WTC11 (cell line): Measurements from ENCODE around the gene AMBRA1. TPM values are rescaled to one million over a fixed set of nuclear protein-coding genes. Genes with fewer than 3 reads are reported as not detected.

Experiments
- ATAC-seq: fragments of 200-7000 bp; cut with Tn5 transposase; 2 replicates; pipeline ENCODE4 v1.10.0; 2021; ENCODE audit warnings: mild to moderate bottlenecking, moderate library complexity
- CTCF ChIA-PET: fragments of 300-600 bp; sonication (Branson Sonifier 250); formaldehyde crosslinking; loops from one replicate; lab custom pipeline; 2021; ENCODE audit warnings: antibody characterized with exemption; lab: Charles Lee
- POLR2A ChIA-PET: fragments of 350-600 bp; sonication (Branson Sonifier 250); formaldehyde crosslinking; loops from one replicate; lab custom pipeline; 2021; ENCODE audit warnings: antibody characterized with exemption; lab: Charles Lee
- DNase-seq: peaks from one replicate; pipeline ENCODE4 v3.0.0; 2021; ENCODE audit warnings: low spot score
- H3K27ac Mint-ChIP-seq: 2 replicates; pipeline ENCODE4 v1.8.0; 2021; ENCODE audit warnings: mixed read lengths
- H3K27me3 Mint-ChIP-seq: 2 replicates; pipeline ENCODE4 v1.8.0; 2021; ENCODE audit warnings: low read depth, mild to moderate bottlenecking, moderate library complexity, mixed read lengths
- H3K36me3 Mint-ChIP-seq: 2 replicates; pipeline ENCODE4 v1.8.0; 2021; ENCODE audit warnings: mixed read lengths
- H3K4me1 Mint-ChIP-seq: 2 replicates; pipeline ENCODE4 v1.8.0; 2022; ENCODE audit warnings: mixed read lengths
- H3K4me3 Mint-ChIP-seq: 2 replicates; pipeline ENCODE4 v1.8.0; 2021; ENCODE audit warnings: mild to moderate bottlenecking, moderate library complexity, mixed read lengths
- H3K9me3 Mint-ChIP-seq: 2 replicates; pipeline ENCODE4 v1.8.0; 2021; ENCODE audit warnings: mixed read lengths
- ATF1 ChIP-seq: sonication (generic); formaldehyde crosslinking; IDR thresholded peaks from 2 replicates; pipeline ENCODE4 v1.8.1; 2023; ENCODE audit warnings: mild to moderate bottlenecking, moderate library complexity, missing genetic modification reagents
- ATF6 ChIP-seq: sonication (generic); formaldehyde crosslinking; IDR thresholded peaks from 2 replicates; pipeline ENCODE4 v1.8.1; 2023; ENCODE audit warnings: mild to moderate bottlenecking, missing genetic modification reagents
- E2F5 ChIP-seq: sonication (generic); formaldehyde crosslinking; IDR thresholded peaks from 2 replicates; pipeline ENCODE4 v1.8.1; 2022; ENCODE audit warnings: mild to moderate bottlenecking, moderate library complexity, missing genetic modification reagents
- ELF4 ChIP-seq: sonication (generic); formaldehyde crosslinking; IDR thresholded peaks from 2 replicates; pipeline ENCODE4 v1.8.1; 2022; ENCODE audit warnings: low read depth, mild to moderate bottlenecking, moderate library complexity, missing genetic modification reagents
- ETV6 ChIP-seq: sonication (generic); formaldehyde crosslinking; IDR thresholded peaks from 2 replicates; pipeline ENCODE4 v1.8.1; 2022; ENCODE audit warnings: mild to moderate bottlenecking, missing genetic modification reagents
- FOXJ3 ChIP-seq: sonication (generic); formaldehyde crosslinking; IDR thresholded peaks from 2 replicates; pipeline ENCODE4 v1.9.0; 2021; ENCODE audit warnings: missing genetic modification reagents, mild to moderate bottlenecking, borderline replicate concordance
- PRRX2 ChIP-seq: fragments of 250-450 bp; sonication (Bioruptor Pico); IDR thresholded peaks from 2 replicates; pipeline ENCODE4 v1.8.0; 2021; ENCODE audit warnings: mild to moderate bottlenecking
- SOX15 ChIP-seq: fragments of 250-450 bp; sonication (Bioruptor Pico); IDR thresholded peaks from 2 replicates; pipeline ENCODE4 v1.9.0; 2021; ENCODE audit warnings: mild to moderate bottlenecking
- SP1 ChIP-seq: sonication (generic); formaldehyde crosslinking; conservative IDR thresholded peaks from 2 replicates; pipeline ENCODE4 v1.8.1; 2022; ENCODE audit warnings: missing genetic modification reagents
- STAT6 ChIP-seq: sonication (generic); formaldehyde crosslinking; conservative IDR thresholded peaks from 2 replicates; pipeline ENCODE4 v1.8.1; 2023; ENCODE audit warnings: mild to moderate bottlenecking, low read depth, missing genetic modification reagents, moderate library complexity
- ZNF281 ChIP-seq: sonication (generic); formaldehyde crosslinking; IDR thresholded peaks from 2 replicates; pipeline ENCODE4 v1.8.0; 2023; ENCODE audit warnings: mild to moderate bottlenecking, missing genetic modification reagents
- ZNF425 ChIP-seq: fragments of 250-450 bp; sonication (Bioruptor Pico); conservative IDR thresholded peaks from 2 replicates; pipeline ENCODE4 v1.9.0; 2021; ENCODE audit warnings: mild to moderate bottlenecking
- ZNF532 ChIP-seq: fragments of 250-450 bp; sonication (Bioruptor Pico); IDR thresholded peaks from 2 replicates; pipeline ENCODE4 v1.9.0; 2021; ENCODE audit warnings: mild to moderate bottlenecking, borderline replicate concordance
- ZSCAN18 ChIP-seq: fragments of 250-450 bp; sonication (Bioruptor Pico); IDR thresholded peaks from 2 replicates; pipeline ENCODE4 v2.1.2; 2022; ENCODE audit warnings: mild to moderate bottlenecking, moderate library complexity
- total RNA-seq: library from RNA; stranded (reverse); gene quantifications from 3 replicates; pipeline ENCODE4 v1.2.3, GENCODE V29; 2021

AMBRA1 gene
- total RNA-seq, 1 experiment from 2014 or later, result 35.0 TPM

- TF ChIP-seq ZNF281 (CRISPR knock-in tag) (no peak), SP1 (CRISPR knock-in tag) (no peak), SOX15 (no peak), FOXJ3 (CRISPR knock-in tag) (no peak), ETV6 (no peak), ZSCAN18 (CRISPR knock-in tag) (no peak), E2F5 (CRISPR knock-in tag) (no peak), ZNF425 (CRISPR knock-in tag) (no peak)
Observed at GRCh38 chr11:46504817-46505613, 88.8 kb downstream of the AMBRA1 start (continued).

- ATAC-seq (no peak), DNase-seq (no peak)
- H3K27ac Mint-ChIP-seq, result no peak overlapping the region
- TF ChIP-seq ELF4 (CRISPR knock-in tag) (no peak), ATF1 (CRISPR knock-in tag) (no peak), ATF6 (CRISPR knock-in tag) (no peak), PRRX2 (CRISPR knock-in tag) (no peak), ZNF532 (CRISPR knock-in tag) (no peak), SP1 (CRISPR knock-in tag) (no peak), STAT6 (CRISPR knock-in tag) (no peak)
- H3K4me3 Mint-ChIP-seq, result no peak overlapping the region
- POLR2A ChIA-PET, result interaction anchor here (0.6 kb wide), 1 partner anchor 20 kb away, joined by 3 read pairs; no protein-coding TSS in a partner anchor
- H3K4me1 Mint-ChIP-seq, result peaks cover under 1% of the 10 kb centered on the region; the same call in 1 of the 2 replicates
- no peaks in the 10 kb centered on the region for H3K36me3 Mint-ChIP-seq
- CTCF ChIA-PET, result interaction anchor here (0.7 to 2.2 kb wide), 6 partner anchors 10 to 148 kb away, joined by 3 to 20 read pairs (median 4); no protein-coding TSS in a partner anchor
- H3K9me3 Mint-ChIP-seq, result no peaks in the 10 kb centered on the region
- H3K27me3 Mint-ChIP-seq, result no peaks in the 10 kb centered on the region
Observed at GRCh38 chr11:46499821-46500220, 94.0 kb downstream of the AMBRA1 start.
